Liver (tissue), 9 donors: ENCODE results near the gene CAMSAP2. TPM values are rescaled to one million over a fixed set of nuclear protein-coding genes. Genes with fewer than 3 reads are reported as not detected.

Experiments used
- DNase-seq: peaks from one replicate; pipeline ENCODE4 v3.0.0-alpha.2; 2017; ENCODE audit warnings: low spot score
- H3K27ac ChIP-seq, 2 donors: one replicate each; pipeline ENCODE4 v1.7.0; 2013; ENCODE audit warnings: inconsistent platforms in 2 of 2, low read length in 2 of 2, control low read depth in 1 of 2, low read depth in 1 of 2, mild to moderate bottlenecking in 1 of 2
- H3K27me3 ChIP-seq, 4 donors: one replicate each; pipeline versions ENCODE4 v1.6.1 to v1.7.0; 2013; ENCODE audit warnings: low read length in 3 of 4, inconsistent platforms in 1 of 4, mild to moderate bottlenecking in 1 of 4, moderate library complexity in 1 of 4; ENCODE audit not compliant: control insufficient read depth in 4 of 4, insufficient read depth in 4 of 4
- H3K36me3 ChIP-seq, 4 donors: one replicate each; pipeline versions ENCODE4 v1.6.1 to v1.7.0; 2013; ENCODE audit warnings: low read length in 3 of 4, mild to moderate bottlenecking in 3 of 4, low read depth in 1 of 4, moderate library complexity in 1 of 4; ENCODE audit not compliant: control insufficient read depth in 4 of 4, insufficient read depth in 3 of 4
- H3K4me1 ChIP-seq, 4 donors: one replicate each; pipeline versions ENCODE4 v1.6.1 to v1.7.0; 2013; ENCODE audit warnings: low read length in 3 of 4, mild to moderate bottlenecking in 3 of 4, moderate library complexity in 1 of 4; ENCODE audit not compliant: control insufficient read depth in 4 of 4, insufficient read depth in 4 of 4
- H3K4me3 ChIP-seq, 3 donors: one replicate each; pipeline versions ENCODE4 v1.6.1 to v1.7.0; 2013; ENCODE audit warnings: low read length in 3 of 3, control low read depth in 1 of 3, low read depth in 1 of 3, mild to moderate bottlenecking in 1 of 3
- H3K9ac ChIP-seq, 2 donors: one replicate each; pipeline ENCODE4 v1.7.0; 2013; ENCODE audit warnings: low read length in 2 of 2, mild to moderate bottlenecking in 2 of 2, moderate library complexity in 2 of 2, control low read depth in 1 of 2, low read depth in 1 of 2
- H3K9me3 ChIP-seq, 4 donors: one replicate each; pipeline versions ENCODE4 v1.6.1 to v1.7.0; 2013; ENCODE audit warnings: low read length in 3 of 4; ENCODE audit not compliant: control insufficient read depth in 4 of 4
- EGR1 ChIP-seq, 2 donors: IDR thresholded peaks; 2 replicates each; pipeline ENCODE4 v1.6.1; 2016 to 2018; ENCODE audit warnings: antibody characterized with exemption in 2 of 2, low read depth in 2 of 2
- FOXA1 ChIP-seq: IDR thresholded peaks from 2 replicates; pipeline ENCODE4 v1.6.1; 2016; ENCODE audit warnings: antibody characterized with exemption
- FOXA2 ChIP-seq: IDR thresholded peaks from 2 replicates; pipeline ENCODE4 v1.6.1; 2016; ENCODE audit warnings: antibody characterized with exemption
- HNF4G ChIP-seq: IDR thresholded peaks from 2 replicates; pipeline ENCODE4 v1.6.1; 2016; ENCODE audit warnings: antibody characterized with exemption
- NR2F2 ChIP-seq: IDR thresholded peaks from 2 replicates; pipeline ENCODE4 v1.6.1; 2016; ENCODE audit warnings: antibody characterized with exemption
- RAD21 ChIP-seq, 2 donors: IDR thresholded peaks; 2 replicates each; pipeline ENCODE4 v1.6.1; 2016; ENCODE audit warnings: antibody characterized with exemption in 2 of 2, mild to moderate bottlenecking in 2 of 2
- REST ChIP-seq: IDR thresholded peaks from 2 replicates; pipeline ENCODE4 v1.6.1; 2016; ENCODE audit warnings: antibody characterized with exemption, mild to moderate bottlenecking
- RXRA ChIP-seq, 2 donors: IDR thresholded peaks; 2 replicates each; pipeline ENCODE4 v1.6.1; 2017 to 2018; ENCODE audit warnings: antibody characterized with exemption in 2 of 2, mild to moderate bottlenecking in 1 of 2
- SP1 ChIP-seq: IDR thresholded peaks from 2 replicates; pipeline ENCODE4 v1.6.1; 2018; ENCODE audit warnings: antibody characterized with exemption, mild to moderate bottlenecking
- YY1 ChIP-seq: IDR thresholded peaks from 2 replicates; pipeline ENCODE4 v1.6.1; 2016; ENCODE audit warnings: antibody characterized with exemption, mild to moderate bottlenecking
- WGBS: extraction: QIAGEN DNeasy Blood & Tissue Kit; methylation state at CpG from one replicate; pipeline ENCODE4 v1.1.7; 2013; 5-methylcytosine and 5-hydroxymethylcytosine counted together
- polyA plus RNA-seq, 2 donors: library from polyadenylated mRNA; stranded (reverse) in 1 of 2; unstranded in 1 of 2; fragments of 200-250 nt in 1 of 2; fragments of >200 nt in 1 of 2; fragmentation: Nextera tagmentation in 1 of 2; extraction: Ambion mirVana in 1 of 2; gene quantifications; one replicate each; pipeline versions ENCODE4 v1.2.1 to v1.2.3, GENCODE V29; 2013 to 2015
- total RNA-seq, 2 donors: library from RNA; depleted of rRNA; stranded (reverse); fragments of >200 nt; gene quantifications; one replicate each; pipeline ENCODE4 v1.2.3, GENCODE V29; 2014
- TF ChIP-seq, protein P1 (sequence below): fragments of 150-350 bp; IDR thresholded peaks from 2 replicates; pipeline ENCODE4 v1.5.1; 2017; ENCODE audit warnings: improper control_type of control experiment, low read depth, low read length; ENCODE audit not compliant: missing input control
- TF ChIP-seq, protein P2 (sequence below): IDR thresholded peaks from 2 replicates; pipeline ENCODE4 v1.6.1; 2016; ENCODE audit warnings: antibody characterized with exemption
- donor health status: healthy.
- donor health status: healthy.
- donor health status: healthy.
- donor health status: healthy.
- donor health status: healthy.

CAMSAP2 gene
- total and polyA plus RNA-seq, 4 donors, result 1.9 to 8.6 (median 3.5) TPM

- no peak for TF ChIP-seq REST
These were observed 92.4 kb downstream of the CAMSAP2 start (continued) for GRCh38 chr1:200831091-200831490.

GRCh38 chr1:200834383-200834782 is 95.7 kb downstream of the CAMSAP2 start:
- no peaks in the 10 kb centered on the region for H3K4me1 ChIP-seq
- no peaks in the 10 kb centered on the region for H3K9me3 ChIP-seq
- no peak overlapping the region for H3K9ac ChIP-seq
- no peak overlapping the region for H3K4me3 ChIP-seq
- DNase-seq, result no peak
- no peak overlapping the region for H3K27ac ChIP-seq
- H3K36me3 ChIP-seq, result peaks cover 0 to 2% (median under 1%) of the 10 kb centered on the region in 4 donors
- no peaks in the 10 kb centered on the region for H3K27me3 ChIP-seq
- 95% methylated on average over 5 of the region's 5 CpGs for WGBS
- no peak for TF ChIP-seq EGR1 (IDR thresholded peaks at IDR 0.05; ENCODE audit: low read depth in 2 of 2)
- TF ChIP-seq, protein P1, sequence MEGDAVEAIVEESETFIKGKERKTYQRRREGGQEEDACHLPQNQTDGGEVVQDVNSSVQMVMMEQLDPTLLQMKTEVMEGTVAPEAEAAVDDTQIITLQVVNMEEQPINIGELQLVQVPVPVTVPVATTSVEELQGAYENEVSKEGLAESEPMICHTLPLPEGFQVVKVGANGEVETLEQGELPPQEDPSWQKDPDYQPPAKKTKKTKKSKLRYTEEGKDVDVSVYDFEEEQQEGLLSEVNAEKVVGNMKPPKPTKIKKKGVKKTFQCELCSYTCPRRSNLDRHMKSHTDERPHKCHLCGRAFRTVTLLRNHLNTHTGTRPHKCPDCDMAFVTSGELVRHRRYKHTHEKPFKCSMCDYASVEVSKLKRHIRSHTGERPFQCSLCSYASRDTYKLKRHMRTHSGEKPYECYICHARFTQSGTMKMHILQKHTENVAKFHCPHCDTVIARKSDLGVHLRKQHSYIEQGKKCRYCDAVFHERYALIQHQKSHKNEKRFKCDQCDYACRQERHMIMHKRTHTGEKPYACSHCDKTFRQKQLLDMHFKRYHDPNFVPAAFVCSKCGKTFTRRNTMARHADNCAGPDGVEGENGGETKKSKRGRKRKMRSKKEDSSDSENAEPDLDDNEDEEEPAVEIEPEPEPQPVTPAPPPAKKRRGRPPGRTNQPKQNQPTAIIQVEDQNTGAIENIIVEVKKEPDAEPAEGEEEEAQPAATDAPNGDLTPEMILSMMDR, result no peak
- TF ChIP-seq REST, result no peak
- TF ChIP-seq NR2F2, result no peak
- no peak for TF ChIP-seq FOXA2
- no peak for TF ChIP-seq SP1

DNA sequence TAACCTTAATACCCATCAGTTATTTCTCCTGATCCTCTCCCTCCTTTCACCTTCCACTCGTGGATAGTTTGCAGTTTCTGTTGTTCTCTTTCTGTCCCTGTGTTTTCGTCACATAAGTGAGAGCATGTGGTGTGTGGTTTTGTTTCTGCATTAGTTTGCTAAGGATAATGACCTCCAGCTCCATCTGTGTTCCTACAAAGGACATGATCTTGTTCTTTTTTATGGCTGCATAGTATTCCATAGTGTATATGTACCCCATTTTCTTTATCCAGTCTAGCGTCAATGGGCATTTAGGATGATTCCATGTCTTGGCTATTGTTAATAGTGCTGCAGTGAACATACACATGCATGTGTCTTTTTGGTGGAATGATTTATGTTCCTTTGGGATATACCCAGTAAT is 97.5 kb downstream of the CAMSAP2 start:
- no peak overlapping the region for H3K27ac ChIP-seq
- no peak overlapping the region for H3K9ac ChIP-seq
- H3K4me3 ChIP-seq, result no peak overlapping the region
- no peaks in the 10 kb centered on the region for H3K27me3 ChIP-seq
- H3K36me3 ChIP-seq, result peaks cover 0 to 2% (median under 1%) of the 10 kb centered on the region in 4 donors
- TF ChIP-seq NR2F2, result no peak
- TF ChIP-seq, protein P2, sequence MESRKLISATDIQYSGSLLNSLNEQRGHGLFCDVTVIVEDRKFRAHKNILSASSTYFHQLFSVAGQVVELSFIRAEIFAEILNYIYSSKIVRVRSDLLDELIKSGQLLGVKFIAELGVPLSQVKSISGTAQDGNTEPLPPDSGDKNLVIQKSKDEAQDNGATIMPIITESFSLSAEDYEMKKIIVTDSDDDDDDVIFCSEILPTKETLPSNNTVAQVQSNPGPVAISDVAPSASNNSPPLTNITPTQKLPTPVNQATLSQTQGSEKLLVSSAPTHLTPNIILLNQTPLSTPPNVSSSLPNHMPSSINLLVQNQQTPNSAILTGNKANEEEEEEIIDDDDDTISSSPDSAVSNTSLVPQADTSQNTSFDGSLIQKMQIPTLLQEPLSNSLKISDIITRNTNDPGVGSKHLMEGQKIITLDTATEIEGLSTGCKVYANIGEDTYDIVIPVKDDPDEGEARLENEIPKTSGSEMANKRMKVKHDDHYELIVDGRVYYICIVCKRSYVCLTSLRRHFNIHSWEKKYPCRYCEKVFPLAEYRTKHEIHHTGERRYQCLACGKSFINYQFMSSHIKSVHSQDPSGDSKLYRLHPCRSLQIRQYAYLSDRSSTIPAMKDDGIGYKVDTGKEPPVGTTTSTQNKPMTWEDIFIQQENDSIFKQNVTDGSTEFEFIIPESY, result no peak
- no peak for TF ChIP-seq RXRA (IDR thresholded peaks at IDR 0.05)
- TF ChIP-seq YY1, result no peak
- TF ChIP-seq HNF4G, result no peak
- TF ChIP-seq RAD21 (IDR thresholded peaks at IDR 0.05), result no peak
- no peak for TF ChIP-seq FOXA1
- TF ChIP-seq EGR1 (IDR thresholded peaks at IDR 0.05; ENCODE audit: low read depth in 2 of 2), result no peak
- DNase-seq, result no peak
- 97% methylated on average over 3 of the region's 3 CpGs for WGBS
- H3K9me3 ChIP-seq, result no peaks in the 10 kb centered on the region
- no peaks in the 10 kb centered on the region for H3K4me1 ChIP-seq
